Hematopoietic multipotent progenitor cell treated with erythropoietin and hydrocortisone succinate and interleukin-3 and kit ligand, for 8 days (in vitro differentiated cells): ENCODE measurements around the gene SFSWAP.

Experiments
- DNase-seq: peaks from one replicate; pipeline ENCODE4 v3.0.0-alpha.2; 2015

SFSWAP gene

GRCh38 chr12:131824450-131824849 lies 113.6 kb downstream of the SFSWAP start:
- DNase-seq = no peak

DNA sequence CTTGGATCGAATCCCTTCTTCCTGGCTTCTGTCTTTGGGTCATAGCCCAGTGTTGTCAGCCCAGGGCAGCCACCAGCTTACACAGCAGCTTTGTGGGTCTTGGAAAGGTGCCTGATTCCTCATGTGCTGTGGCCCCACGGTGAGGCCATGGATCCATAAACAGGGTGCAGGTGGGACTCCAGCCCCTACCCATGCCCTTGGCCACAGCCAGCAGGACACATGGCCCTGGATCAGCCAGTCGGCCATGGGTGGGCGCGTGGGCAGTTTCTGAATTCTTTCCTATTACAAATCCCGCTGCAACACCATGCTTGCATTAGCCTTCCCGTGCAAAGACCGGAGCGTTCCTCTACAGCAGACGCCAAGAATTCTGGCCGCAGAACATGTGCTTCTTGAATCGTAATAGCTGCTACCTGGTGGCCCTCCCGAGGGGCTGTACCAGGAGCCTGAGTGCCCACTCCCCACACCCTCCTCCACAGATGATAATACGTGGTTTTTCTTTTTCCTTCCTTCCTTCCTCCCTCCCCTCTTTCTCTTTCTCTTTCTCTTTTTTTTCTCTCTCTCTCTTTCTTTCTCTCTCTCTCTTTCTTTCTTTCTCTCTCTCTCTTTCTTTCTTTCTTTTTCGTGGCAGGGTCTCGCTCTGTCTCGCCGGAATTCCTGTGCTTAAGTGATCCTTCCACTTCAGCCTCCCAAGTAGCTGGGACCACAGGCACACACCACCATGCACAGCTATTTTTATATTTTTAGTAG lies 114.4 kb downstream of the SFSWAP start:
- no peak for DNase-seq

- DNase-seq = no peak
These were observed 115.4 kb downstream of the SFSWAP start for GRCh38 chr12:131826097-131826928.

GRCh38 chr12:131827961-131828534 lies 117.2 kb downstream of the SFSWAP start, which contains the start of gene MMP17:
TSS of gene MMP17 (plus strand) at chr12:131828393. CDS start at chr12:131828495, 102 bp downstream.
- DNase-seq = no peak

- no peak for DNase-seq
These were observed 117.9 kb downstream of the SFSWAP start for GRCh38 chr12:131828671-131829355.

- no peak for DNase-seq
These were observed 118.5 kb downstream of the SFSWAP start for GRCh38 chr12:131829356-131829747.

DNA sequence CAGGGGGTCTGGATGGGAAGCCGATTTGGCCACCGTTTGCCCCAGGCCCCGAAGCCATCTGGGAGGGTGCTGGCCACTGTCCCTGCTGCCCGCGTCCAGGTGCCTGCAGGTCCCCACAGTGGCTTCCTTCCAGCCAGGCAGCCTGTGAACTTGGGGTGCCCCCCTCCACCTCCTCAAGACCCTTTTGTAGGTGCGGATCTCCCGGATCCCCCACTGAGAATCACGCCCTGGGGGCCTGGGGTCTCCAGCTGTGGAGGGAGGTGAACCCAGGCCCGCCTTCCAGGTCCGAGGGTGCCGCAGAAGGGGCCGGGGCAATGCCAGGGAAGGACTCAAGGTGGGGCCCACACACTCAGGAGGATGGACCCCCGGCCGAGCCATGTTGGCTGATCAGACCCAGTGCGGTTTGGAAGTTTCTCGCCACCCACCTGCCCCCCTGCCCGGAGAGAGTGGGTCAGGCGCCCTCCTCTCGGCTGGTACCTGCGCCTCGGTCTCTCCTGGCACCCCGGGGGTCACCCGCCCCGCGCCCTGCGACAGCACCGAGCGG lies 119.0 kb downstream of the SFSWAP start:
- no peak for DNase-seq

- DNase-seq = peak; percentile 56
These were observed 119.5 kb downstream of the SFSWAP start for GRCh38 chr12:131830335-131830913.

DNA sequence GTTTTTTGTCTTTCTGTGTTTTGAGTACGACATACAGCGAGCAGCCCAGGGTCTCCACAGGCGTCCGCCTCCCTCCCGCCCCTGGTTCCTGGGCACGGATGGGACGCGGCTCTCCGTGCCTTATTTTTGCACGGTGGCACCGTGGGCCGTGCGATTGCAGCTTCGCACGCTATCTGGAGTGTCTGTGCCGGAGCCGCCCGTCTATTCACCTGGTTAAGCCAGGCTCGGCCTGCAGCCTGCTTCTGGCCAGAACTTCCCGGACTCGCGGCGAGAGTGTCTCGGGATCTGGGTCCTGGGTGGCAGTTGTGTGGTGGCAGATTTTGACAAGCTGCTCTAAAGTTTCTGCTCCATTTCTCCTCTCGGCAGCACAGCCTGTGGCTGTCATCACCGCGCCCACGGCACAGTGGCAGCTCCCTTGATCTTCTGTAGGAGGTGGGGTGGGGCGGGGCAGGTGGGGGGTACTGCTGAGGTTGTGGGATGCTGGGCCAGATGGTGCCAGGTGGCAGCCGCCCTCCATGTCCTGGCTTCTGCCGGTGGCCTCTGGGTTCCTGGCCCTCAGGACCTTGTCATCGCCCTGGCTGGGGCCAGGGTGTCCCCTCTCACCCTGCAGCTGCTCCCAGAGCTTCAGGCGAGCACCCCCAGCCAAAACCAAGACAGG lies 120.2 kb downstream of the SFSWAP start:
- no peak for DNase-seq

DNA sequence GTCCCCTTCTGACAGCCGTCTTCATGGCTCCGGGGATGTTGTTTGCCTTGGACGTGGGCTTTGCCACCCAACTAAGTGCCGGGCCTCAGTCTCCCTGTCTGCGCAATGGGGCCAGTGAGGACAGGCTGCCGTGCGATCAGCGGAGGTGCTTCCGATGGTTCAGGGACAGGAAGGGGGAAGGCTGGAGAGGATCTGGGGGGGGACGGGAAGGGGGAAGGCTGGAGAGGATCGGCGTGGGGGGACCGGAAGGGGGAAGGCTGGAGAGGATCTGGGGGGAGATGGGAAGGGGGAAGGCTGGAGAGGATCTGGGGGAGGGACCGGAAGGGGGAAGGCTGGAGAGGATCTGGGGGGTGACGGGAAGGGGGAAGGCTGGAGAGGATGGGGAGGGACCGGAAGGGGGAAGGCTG lies 120.7 kb downstream of the SFSWAP start:
- no peak for DNase-seq

DNA sequence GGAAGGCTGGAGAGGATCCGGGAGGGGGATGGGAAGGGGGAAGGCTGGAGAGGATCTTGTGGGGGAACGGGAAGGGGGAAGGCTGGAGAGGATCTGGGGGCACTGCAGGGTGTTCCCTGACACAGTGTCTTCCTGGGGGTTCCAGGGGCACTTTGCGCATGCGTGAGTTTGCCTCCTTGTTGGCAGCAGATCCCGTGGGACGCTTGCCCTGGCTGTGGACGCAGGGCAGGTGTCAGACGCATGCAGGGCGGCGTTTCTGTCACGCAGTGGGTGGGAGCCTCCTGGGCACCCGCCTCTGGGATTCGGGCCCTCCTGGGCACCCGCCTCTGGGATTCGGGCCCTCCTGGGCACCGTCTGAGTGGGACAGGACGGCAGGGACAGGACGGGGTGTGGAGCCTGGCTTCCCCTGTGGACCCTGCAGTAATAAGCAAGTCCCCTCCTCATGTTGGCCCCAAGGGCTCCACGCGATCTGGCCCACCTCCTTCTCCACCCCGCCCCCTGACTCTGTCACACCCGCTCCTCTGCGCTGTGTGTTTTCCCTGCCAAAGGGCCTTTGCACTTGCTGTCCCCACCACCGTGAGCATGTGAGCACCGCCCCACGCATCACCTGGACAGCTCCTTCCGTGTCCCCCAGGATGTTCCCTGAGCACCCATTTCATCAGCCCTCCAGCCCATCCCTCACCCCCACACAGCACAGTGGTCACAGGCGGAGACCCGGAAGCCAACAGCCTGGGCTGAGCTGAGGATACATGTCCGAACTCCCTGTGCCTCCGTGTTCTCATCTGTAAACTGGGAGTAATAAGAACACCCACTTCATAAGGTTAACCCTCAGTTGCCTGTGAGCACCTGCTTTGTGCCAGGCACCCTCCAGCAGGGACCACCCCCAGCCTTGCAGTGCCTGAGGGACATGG lies 121.7 kb downstream of the SFSWAP start:
- DNase-seq = no peak

DNA sequence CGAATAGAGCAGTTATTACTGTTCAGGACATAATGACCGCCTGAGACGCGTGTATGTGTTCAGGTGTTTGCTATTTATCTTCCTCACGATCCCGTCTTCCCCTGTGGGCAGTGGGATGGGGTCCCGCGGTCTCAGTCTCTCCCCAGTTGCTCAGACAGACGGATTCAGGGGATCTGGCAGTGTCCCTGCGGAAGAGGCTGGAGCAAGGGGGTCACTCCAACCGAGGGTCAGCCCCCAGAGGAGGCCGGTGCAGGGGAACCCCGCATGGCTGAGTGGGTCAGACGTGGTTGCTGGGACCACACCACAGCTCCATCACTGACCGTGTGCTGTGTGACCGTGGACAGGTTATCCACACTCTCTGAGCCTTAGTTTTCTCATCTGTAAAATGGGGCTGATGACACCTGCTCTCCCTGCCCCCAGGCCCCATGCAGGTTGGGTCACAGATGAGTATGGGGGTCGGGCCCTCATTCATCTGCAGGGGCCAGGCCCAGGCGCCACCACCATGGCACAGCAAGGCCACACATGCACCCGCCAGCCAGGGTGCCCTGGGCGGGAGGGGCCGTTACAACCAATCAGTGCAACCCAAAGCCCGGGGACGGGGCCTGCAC lies 122.5 kb downstream of the SFSWAP start:
- no peak for DNase-seq

GRCh38 chr12:131833896-131834641 lies 123.2 kb downstream of the SFSWAP start:
- DNase-seq = no peak

DNA sequence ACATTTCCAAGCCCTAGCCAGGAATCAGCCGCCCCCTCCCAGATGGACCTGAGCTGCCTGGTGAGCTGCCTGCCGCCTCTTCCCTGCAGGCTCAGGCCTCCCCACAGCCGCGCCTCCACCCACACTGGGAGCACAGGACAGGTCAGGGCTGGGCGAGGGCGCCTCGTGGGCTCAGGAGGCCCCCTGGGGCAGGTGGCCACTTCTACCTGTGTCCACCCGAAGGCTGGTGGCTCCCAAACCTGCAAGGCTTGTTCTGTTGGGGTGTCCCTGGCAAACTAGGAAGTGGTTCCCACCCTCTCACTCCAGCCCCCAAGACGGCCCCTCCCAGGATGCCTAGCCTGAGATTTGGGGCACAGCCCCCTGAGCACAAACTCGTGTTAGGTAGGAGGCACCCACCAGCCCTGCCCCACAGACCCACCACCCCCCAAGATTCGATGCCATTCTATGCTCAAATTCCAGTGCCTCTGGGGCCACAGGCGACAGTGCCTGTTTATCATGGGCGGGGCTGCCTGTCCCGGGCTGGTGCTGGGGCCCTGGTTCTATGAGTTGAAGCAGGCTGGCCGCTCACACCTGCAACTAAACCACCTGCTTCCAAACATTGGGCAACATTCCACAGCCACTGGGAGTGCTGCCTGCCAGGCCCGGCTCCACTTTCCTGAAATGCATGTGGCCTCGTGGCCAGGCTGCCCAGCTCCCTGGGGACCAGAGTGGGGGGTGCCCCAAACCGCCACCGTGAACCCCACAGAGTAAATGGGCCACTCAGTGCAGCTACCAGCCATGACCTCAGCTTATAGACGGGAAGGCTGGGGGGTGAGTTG lies 124.1 kb downstream of the SFSWAP start:
- no peak for DNase-seq

DNA sequence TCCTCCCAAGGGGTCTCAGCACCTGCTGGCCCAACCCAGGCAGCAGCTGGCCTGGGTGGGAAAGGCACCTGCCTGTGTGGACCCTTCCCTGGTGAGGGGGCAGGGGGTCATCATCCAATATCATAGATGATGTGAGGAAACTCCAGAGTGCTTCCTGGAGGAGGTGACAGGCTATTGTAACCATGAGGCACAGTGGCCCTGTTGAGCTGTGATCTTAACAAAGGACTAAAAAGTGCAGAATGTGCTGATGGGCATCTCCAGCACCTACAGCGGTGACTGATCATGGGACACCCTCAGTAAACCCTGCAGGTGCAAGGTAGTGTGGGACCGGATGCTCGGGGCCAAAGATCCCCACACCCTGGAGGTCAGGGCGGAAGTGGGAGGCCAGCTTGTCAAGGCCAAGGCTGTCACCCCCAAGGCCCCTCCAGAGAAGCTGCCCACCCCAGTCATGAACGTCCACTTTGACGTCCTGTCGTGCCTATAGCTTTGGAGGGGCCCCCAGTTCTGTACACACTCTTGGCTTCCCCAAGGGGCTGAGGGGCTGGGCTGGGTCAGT lies 124.8 kb downstream of the SFSWAP start:
- no peak for DNase-seq

DNA sequence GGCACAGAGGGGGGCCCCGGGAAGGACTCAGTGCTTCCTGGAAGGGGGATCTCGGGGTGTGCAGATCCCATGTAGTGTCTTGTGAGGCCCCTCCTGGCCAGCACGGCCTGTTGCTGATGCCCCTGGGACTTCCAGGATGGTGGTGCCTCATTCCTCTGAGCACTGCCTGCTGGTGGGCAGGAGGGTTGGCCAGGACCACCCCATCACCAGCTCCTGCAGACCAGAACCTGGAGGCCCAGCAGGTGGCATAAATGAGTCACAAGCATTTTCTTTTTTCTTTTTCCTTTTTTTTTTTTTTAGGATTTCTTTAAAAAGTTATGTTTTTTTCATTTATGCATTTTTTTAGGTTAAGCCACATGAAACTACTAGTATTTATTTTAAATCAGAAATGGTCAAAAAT lies 125.3 kb downstream of the SFSWAP start:
- DNase-seq = no peak

GRCh38 chr12:131836714-131837397 lies 126.0 kb downstream of the SFSWAP start:
- DNase-seq = no peak
